Glutamatergic neuron (in vitro differentiated cells): ENCODE results near the gene HSPA9. TPM values are rescaled to one million over a fixed set of nuclear protein-coding genes. Genes with fewer than 3 reads are reported as not detected.

Experiments
- DNase-seq: peaks from one replicate; pipeline ENCODE4 v3.0.0; 2022
- H3K27ac Mint-ChIP-seq: one replicate; pipeline ENCODE4 v1.8.0; 2020; ENCODE audit warnings: mild to moderate bottlenecking, mixed read lengths, inconsistent platforms; ENCODE audit not compliant: unreplicated experiment
- H3K27me3 Mint-ChIP-seq: one replicate; pipeline ENCODE4 v1.8.0; 2020; ENCODE audit warnings: mild to moderate bottlenecking, moderate library complexity, mixed read lengths, inconsistent platforms; ENCODE audit not compliant: unreplicated experiment
- H3K36me3 Mint-ChIP-seq: one replicate; pipeline ENCODE4 v1.8.0; 2020; ENCODE audit warnings: mild to moderate bottlenecking, mixed read lengths, inconsistent platforms; ENCODE audit not compliant: unreplicated experiment
- H3K4me1 Mint-ChIP-seq: one replicate; pipeline ENCODE4 v1.8.0; 2020; ENCODE audit warnings: mild to moderate bottlenecking, low read depth, mixed read lengths, inconsistent platforms; ENCODE audit not compliant: unreplicated experiment
- H3K4me3 Mint-ChIP-seq: one replicate; pipeline ENCODE4 v1.8.0; 2020; ENCODE audit warnings: mild to moderate bottlenecking, mixed read lengths, inconsistent platforms; ENCODE audit not compliant: unreplicated experiment
- H3K9me3 Mint-ChIP-seq: one replicate; pipeline ENCODE4 v1.8.0; 2020; ENCODE audit warnings: mild to moderate bottlenecking, moderate library complexity, mixed read lengths, inconsistent platforms; ENCODE audit not compliant: unreplicated experiment
- CTCF ChIP-seq: fragments of 200-600 bp; sonication (generic); IDR thresholded peaks from one replicate; pipeline ENCODE4 v1.5.0; 2021; ENCODE audit not compliant: partially characterized antibody, unreplicated experiment
- total RNA-seq: library from RNA; stranded (reverse); fragmentation: NEBNext Ultra II Directional; extraction: Animal tissue kit (Norgen Biotek cat#: 25700); gene quantifications from one replicate; pipeline ENCODE4 v1.2.1, GENCODE V29; 2021; ENCODE audit not compliant: unreplicated experiment

Gene HSPA9
- total RNA-seq, 1 donor from 2014 or later: 184 TPM

- DNase-seq: no peak
- no peaks in the 10 kb centered on the region for H3K36me3 Mint-ChIP-seq
- H3K27ac Mint-ChIP-seq: no peak overlapping the region
- H3K9me3 Mint-ChIP-seq: no peaks in the 10 kb centered on the region
- no peak overlapping the region for H3K4me3 Mint-ChIP-seq
- no peaks in the 10 kb centered on the region for H3K27me3 Mint-ChIP-seq
- TF ChIP-seq CTCF: no peak
- peaks cover 7% of the 10 kb centered on the region for H3K4me1 Mint-ChIP-seq
These were observed 21.6 kb downstream of the HSPA9 start for GRCh38 chr5:138553437-138554095.

- Mint-ChIP-seq H3K4me1 (peaks cover 11% of the 10 kb centered on the region), H3K4me3 (no peak overlapping the region), H3K27ac (peak overlapping the region; percentile 15), H3K27me3 (no peaks in the 10 kb centered on the region), H3K9me3 (no peaks in the 10 kb centered on the region), H3K36me3 (no peaks in the 10 kb centered on the region)
- no peak for TF ChIP-seq CTCF
- no peak for DNase-seq
These were observed 22.5 kb downstream of the HSPA9 start for GRCh38 chr5:138552657-138553056.

GRCh38 chr5:138549414-138549813, 25.8 kb downstream of the HSPA9 start:
- Mint-ChIP-seq H3K4me1 (peaks cover 20% of the 10 kb centered on the region), H3K36me3 (no peaks in the 10 kb centered on the region), H3K9me3 (no peaks in the 10 kb centered on the region), H3K27ac (no peak overlapping the region), H3K27me3 (no peaks in the 10 kb centered on the region), H3K4me3 (no peak overlapping the region)
- TF ChIP-seq CTCF: no peak
- DNase-seq: no peak

- peaks cover 16% of the 10 kb centered on the region for H3K9me3 Mint-ChIP-seq
- H3K27me3 Mint-ChIP-seq: peaks cover 5% of the 10 kb centered on the region
- no peak for TF ChIP-seq CTCF
- no peaks in the 10 kb centered on the region for H3K36me3 Mint-ChIP-seq
- no peak for DNase-seq
- H3K4me1 Mint-ChIP-seq: peaks cover 22% of the 10 kb centered on the region
- no peak overlapping the region for H3K27ac Mint-ChIP-seq
- no peak overlapping the region for H3K4me3 Mint-ChIP-seq
These were observed 29.2 kb downstream of the HSPA9 start for GRCh38 chr5:138545919-138546562.
